Hepatocyte (in vitro differentiated cells): ENCODE measurements around the gene CDC42BPA.

ENCODE experiments used
- EZH2 ChIP-seq: fragments of 200-600 bp; sonication (generic); IDR thresholded peaks from 2 replicates; pipeline ENCODE4 v1.6.1; 2016; ENCODE audit warnings: antibody characterized with exemption, mild to moderate bottlenecking, borderline replicate concordance
- EZH2phosphoT487 ChIP-seq: fragments of 200-600 bp; sonication (generic); IDR thresholded peaks from one replicate; pipeline ENCODE4 v1.6.1; 2018; ENCODE audit warnings: antibody characterized with exemption, mild to moderate bottlenecking, low read depth, moderate library complexity; ENCODE audit not compliant: unreplicated experiment, severe bottlenecking
- TF ChIP-seq, protein P1 (sequence below): fragments of 200-600 bp; sonication (generic); IDR thresholded peaks from 2 replicates; pipeline ENCODE4 v1.5.1; 2016; ENCODE audit warnings: antibody characterized with exemption, mild to moderate bottlenecking; ENCODE audit not compliant: poor library complexity

DNA sequence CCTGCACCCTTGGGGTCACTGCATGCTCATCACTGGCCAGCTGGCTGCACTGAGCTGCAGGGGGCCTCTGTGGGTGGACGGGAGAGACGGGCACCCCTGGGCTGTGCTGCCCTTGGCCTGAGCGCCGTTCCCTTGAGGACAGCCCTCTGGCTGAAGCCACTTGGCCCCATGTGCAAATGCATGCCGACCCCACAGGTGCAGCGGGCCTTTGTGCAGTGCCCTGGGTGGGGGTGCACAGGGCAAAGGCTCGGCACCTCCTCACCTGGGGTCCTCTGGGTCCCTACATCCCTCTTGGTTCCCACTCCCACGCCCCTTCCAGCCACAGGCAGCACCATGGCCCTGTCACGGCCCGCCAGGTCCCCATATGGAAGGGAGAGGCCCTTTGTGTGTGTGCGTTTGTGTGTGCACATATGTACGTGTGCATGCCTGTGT, 336.9 kb downstream of the CDC42BPA start:
- TF ChIP-seq, protein P1, sequence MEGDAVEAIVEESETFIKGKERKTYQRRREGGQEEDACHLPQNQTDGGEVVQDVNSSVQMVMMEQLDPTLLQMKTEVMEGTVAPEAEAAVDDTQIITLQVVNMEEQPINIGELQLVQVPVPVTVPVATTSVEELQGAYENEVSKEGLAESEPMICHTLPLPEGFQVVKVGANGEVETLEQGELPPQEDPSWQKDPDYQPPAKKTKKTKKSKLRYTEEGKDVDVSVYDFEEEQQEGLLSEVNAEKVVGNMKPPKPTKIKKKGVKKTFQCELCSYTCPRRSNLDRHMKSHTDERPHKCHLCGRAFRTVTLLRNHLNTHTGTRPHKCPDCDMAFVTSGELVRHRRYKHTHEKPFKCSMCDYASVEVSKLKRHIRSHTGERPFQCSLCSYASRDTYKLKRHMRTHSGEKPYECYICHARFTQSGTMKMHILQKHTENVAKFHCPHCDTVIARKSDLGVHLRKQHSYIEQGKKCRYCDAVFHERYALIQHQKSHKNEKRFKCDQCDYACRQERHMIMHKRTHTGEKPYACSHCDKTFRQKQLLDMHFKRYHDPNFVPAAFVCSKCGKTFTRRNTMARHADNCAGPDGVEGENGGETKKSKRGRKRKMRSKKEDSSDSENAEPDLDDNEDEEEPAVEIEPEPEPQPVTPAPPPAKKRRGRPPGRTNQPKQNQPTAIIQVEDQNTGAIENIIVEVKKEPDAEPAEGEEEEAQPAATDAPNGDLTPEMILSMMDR, result no peak
- TF ChIP-seq EZH2, result no peak
- TF ChIP-seq EZH2phosphoT487, result no peak
